ENCODE data around the gene PZP.
"Not testable (repeated sequence)": the region's sequence is repeated elsewhere in the genome, so short reads cannot be mapped to it uniquely, and the experiment has no call there.

PZP gene

GRCh38 chr12:9240776-9241175 is 32.6 kb upstream of the PZP start:
- H2AFZ ChIP-seq = no peak overlapping the region
- H3K9me3 ChIP-seq (ENCODE audit: control insufficient read depth, low read length) = no peaks in the 10 kb centered on the region
- no peak for TF ChIP-seq CTCF (IDR thresholded peaks at IDR 0.05)
- H3K27ac ChIP-seq = no peak overlapping the region
- H3K4me2 ChIP-seq (ENCODE audit: low read length) = no peak overlapping the region
- no peaks in the 10 kb centered on the region for H3K36me3 ChIP-seq (ENCODE audit: control insufficient read depth, insufficient read depth, low read length)
- no peak overlapping the region for H3K9ac ChIP-seq
- peak overlapping the region; percentile 28 for H3K4me3 ChIP-seq (ENCODE audit: low read depth, low read length)
- no peaks in the 10 kb centered on the region for H3K79me2 ChIP-seq
- no peaks in the 10 kb centered on the region for H3K27me3 ChIP-seq (ENCODE audit: control insufficient read depth, insufficient read depth, low read length)
- H3K4me1 ChIP-seq = no peaks in the 10 kb centered on the region

DNA sequence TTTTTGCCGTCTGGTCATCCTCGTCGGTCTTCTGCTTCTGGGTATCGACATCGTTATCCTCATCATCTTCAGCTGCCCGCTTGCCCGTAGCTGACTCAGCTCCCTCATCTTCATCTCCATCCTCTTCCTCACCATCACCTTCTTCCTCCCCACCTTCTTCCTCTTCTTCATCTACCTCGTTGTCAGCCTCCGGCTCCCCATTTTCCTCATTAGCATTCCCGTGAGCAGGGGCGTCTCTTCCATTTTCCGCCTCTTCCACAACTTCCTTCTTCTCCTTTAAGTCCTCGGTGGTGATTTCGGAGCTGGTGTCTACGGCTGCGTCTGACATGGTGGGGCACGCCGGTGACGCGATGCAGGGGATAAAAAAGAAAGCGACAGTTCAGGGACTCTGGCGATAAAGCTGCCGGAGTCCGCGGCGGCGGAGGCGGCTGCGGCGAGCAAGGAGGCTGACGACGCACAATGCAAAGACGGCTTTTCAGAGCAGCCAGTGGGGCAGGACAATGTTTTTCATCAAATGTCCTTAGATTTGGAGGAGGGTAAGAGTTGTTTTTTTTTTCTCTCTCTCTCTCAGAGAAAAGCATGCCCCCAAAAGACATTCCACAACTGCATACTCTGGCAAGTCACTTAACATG is 31.9 kb upstream of the PZP start:
- H2AFZ ChIP-seq = peak overlapping the region; percentile 63
- not testable (repeated sequence) for H3K9me3 ChIP-seq (ENCODE audit: control insufficient read depth, low read length); H3K4me1 ChIP-seq; H3K9ac ChIP-seq; H3K27me3 ChIP-seq (ENCODE audit: control insufficient read depth, insufficient read depth, low read length); H3K27ac ChIP-seq; H3K4me2 ChIP-seq (ENCODE audit: low read length); H3K79me2 ChIP-seq; H3K36me3 ChIP-seq (ENCODE audit: control insufficient read depth, insufficient read depth, low read length)
- peak overlapping the region; percentile 28 for H3K4me3 ChIP-seq (ENCODE audit: low read depth, low read length)

- H3K9me3 ChIP-seq (ENCODE audit: control insufficient read depth, low read length) = no peaks in the 10 kb centered on the region
- no peaks in the 10 kb centered on the region for H3K79me2 ChIP-seq
- no peaks in the 10 kb centered on the region for H3K36me3 ChIP-seq (ENCODE audit: control insufficient read depth, insufficient read depth, low read length)
- H2AFZ ChIP-seq = no peak overlapping the region
- H3K4me2 ChIP-seq (ENCODE audit: low read length) = no peak overlapping the region
- no peak overlapping the region for H3K4me3 ChIP-seq (ENCODE audit: low read depth, low read length)
- H3K27ac ChIP-seq = no peak overlapping the region
- no peak overlapping the region for H3K9ac ChIP-seq
- H3K4me1 ChIP-seq = no peaks in the 10 kb centered on the region
- H3K27me3 ChIP-seq (ENCODE audit: control insufficient read depth, insufficient read depth, low read length) = no peaks in the 10 kb centered on the region
- no peak for TF ChIP-seq CTCF (IDR thresholded peaks at IDR 0.05)
Measured at GRCh38 chr12:9237286-9237685, 29.1 kb upstream of the PZP start.

DNA sequence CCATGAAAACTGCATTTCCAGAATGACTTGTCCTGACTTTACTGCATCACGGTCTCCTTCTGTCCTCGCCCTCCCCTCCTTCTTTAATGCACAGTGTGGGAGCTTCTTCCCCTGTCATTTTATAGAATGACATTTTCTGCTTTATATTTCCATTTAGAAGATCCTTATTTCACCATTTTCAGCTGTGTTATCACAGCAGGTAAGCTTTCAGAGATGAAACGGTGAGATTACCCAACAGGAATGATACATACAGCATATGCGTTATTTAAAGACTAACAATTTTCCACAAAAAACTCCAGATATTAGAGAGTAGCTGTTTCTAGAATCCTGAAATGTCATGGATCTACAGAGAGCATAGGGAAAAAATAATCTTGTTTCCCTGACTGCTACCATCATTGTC is 27.3 kb upstream of the PZP start:
- Histone ChIP-seq H2AFZ (no peak overlapping the region), H3K36me3 (ENCODE audit: control insufficient read depth, insufficient read depth, low read length) (no peaks in the 10 kb centered on the region), H3K4me1 (no peaks in the 10 kb centered on the region), H3K27me3 (ENCODE audit: control insufficient read depth, insufficient read depth, low read length) (no peaks in the 10 kb centered on the region), H3K9ac (no peak overlapping the region), H3K4me2 (ENCODE audit: low read length) (no peak overlapping the region), H3K79me2 (no peaks in the 10 kb centered on the region), H3K9me3 (ENCODE audit: control insufficient read depth, low read length) (no peaks in the 10 kb centered on the region), H3K27ac (no peak overlapping the region), H3K4me3 (ENCODE audit: low read depth, low read length) (no peak overlapping the region)
- TF ChIP-seq CTCF (IDR thresholded peaks at IDR 0.05) = no peak

GRCh38 chr12:9227950-9228349 is 19.8 kb upstream of the PZP start:
- Histone ChIP-seq H3K27ac (no peak overlapping the region), H3K9ac (no peak overlapping the region), H3K79me2 (no peaks in the 10 kb centered on the region), H3K4me1 (no peaks in the 10 kb centered on the region), H3K4me3 (ENCODE audit: low read depth, low read length) (no peak overlapping the region), H3K36me3 (ENCODE audit: control insufficient read depth, insufficient read depth, low read length) (no peaks in the 10 kb centered on the region), H2AFZ (no peak overlapping the region), H3K4me2 (ENCODE audit: low read length) (no peak overlapping the region), H3K27me3 (ENCODE audit: control insufficient read depth, insufficient read depth, low read length) (no peaks in the 10 kb centered on the region), H3K9me3 (ENCODE audit: control insufficient read depth, low read length) (no peaks in the 10 kb centered on the region)
- TF ChIP-seq CTCF (IDR thresholded peaks at IDR 0.05) = no peak

Measured in parathyroid adenoma (tissue), 2 donors.